Peyer's patch (tissue), 4 donors: ENCODE results near the gene OR2T27.

Experiments
- CTCF ChIP-seq, 6 experiments: fragments of 450-650 bp in 4 of 6; fragments of 200-600 bp in 2 of 6; sonication (generic) in 1 of 6; IDR thresholded peaks; one replicate each; pipeline ENCODE4 v1.5.1; 2017 to 2019; ENCODE audit warnings: antibody characterized with exemption in 6 of 6, mild to moderate bottlenecking in 3 of 6, moderate library complexity in 1 of 6
- POLR2A ChIP-seq, 2 donors: fragments of 450-650 bp; IDR thresholded peaks; one replicate each; pipeline ENCODE4 v1.5.1; 2017; ENCODE audit warnings: antibody characterized with exemption in 2 of 2, mild to moderate bottlenecking in 2 of 2, moderate library complexity in 2 of 2

- no peak for TF ChIP-seq CTCF (IDR thresholded peaks at IDR 0.05)
- TF ChIP-seq POLR2A (IDR thresholded peaks at IDR 0.05): no peak
Measured at GRCh38 chr1:248704606-248705005, 49.3 kb upstream of the OR2T27 start.
